HEK293 (cell line): ENCODE measurements around the gene YOD1.

Experiments
- BCL11A ChIP-seq: fragments of 450-650 bp; formaldehyde crosslinking; IDR thresholded peaks from 2 replicates; pipeline ENCODE4 v1.5.1; 2016; ENCODE audit warnings: low read depth, missing biosample characterization, missing genetic modification characterization
- SETDB1 ChIP-seq: IDR thresholded peaks from one replicate; pipeline ENCODE4 v1.6.1; 2017; ENCODE audit warnings: mild to moderate bottlenecking, low read length, moderate library complexity, mixed read lengths; ENCODE audit not compliant: insufficient read length
- ZBTB20 ChIP-seq: fragments of 450-650 bp; formaldehyde crosslinking; IDR thresholded peaks from 2 replicates; pipeline ENCODE4 v1.5.1; 2016; ENCODE audit warnings: missing biosample characterization, missing genetic modification characterization
- ZBTB21 ChIP-seq: fragments of 450-650 bp; formaldehyde crosslinking; IDR thresholded peaks from 2 replicates; pipeline ENCODE4 v1.5.1; 2017; ENCODE audit warnings: missing biosample characterization, missing genetic modification characterization
- ZBTB8A ChIP-seq: fragments of 450-650 bp; formaldehyde crosslinking; IDR thresholded peaks from 2 replicates; pipeline ENCODE4 v1.5.1; 2016; ENCODE audit warnings: missing biosample characterization, missing genetic modification characterization
- ZNF184 ChIP-seq: fragments of 450-650 bp; IDR thresholded peaks from 2 replicates; pipeline ENCODE4 v1.5.1; 2018; ENCODE audit warnings: missing biosample characterization, mild to moderate bottlenecking, missing genetic modification characterization
- ZNF266 ChIP-seq: fragments of 450-650 bp; formaldehyde crosslinking; IDR thresholded peaks from 2 replicates; pipeline ENCODE4 v1.5.1; 2016; ENCODE audit warnings: missing biosample characterization, missing genetic modification characterization, low read depth
- ZNF404 ChIP-seq: fragments of 450-650 bp; formaldehyde crosslinking; IDR thresholded peaks from 2 replicates; pipeline ENCODE4 v1.5.1; 2017; ENCODE audit warnings: missing biosample characterization, missing genetic modification characterization
- ZNF48 ChIP-seq: fragments of 450-650 bp; formaldehyde crosslinking; IDR thresholded peaks from 2 replicates; pipeline ENCODE4 v1.5.1; 2016; ENCODE audit warnings: missing biosample characterization, missing genetic modification characterization
- ZNF510 ChIP-seq: fragments of 450-650 bp; formaldehyde crosslinking; IDR thresholded peaks from 2 replicates; pipeline ENCODE4 v1.5.1; 2018; ENCODE audit warnings: mild to moderate bottlenecking, missing genetic modification characterization, missing biosample characterization; ENCODE audit not compliant: insufficient replicate concordance
- TF ChIP-seq, protein P1 (sequence below): fragments of 450-650 bp; formaldehyde crosslinking; IDR thresholded peaks from 2 replicates; pipeline ENCODE4 v1.5.1; 2016; ENCODE audit warnings: missing biosample characterization, missing genetic modification characterization
- TF ChIP-seq, protein P2 (sequence below): fragments of 450-650 bp; formaldehyde crosslinking; IDR thresholded peaks from 2 replicates; pipeline ENCODE4 v1.5.1; 2016; ENCODE audit warnings: missing biosample characterization, missing genetic modification characterization
- TF ChIP-seq, protein P3 (sequence below): fragments of 450-650 bp; formaldehyde crosslinking; IDR thresholded peaks from 2 replicates; pipeline ENCODE4 v1.5.1; 2016; ENCODE audit warnings: missing biosample characterization, missing genetic modification characterization

DNA sequence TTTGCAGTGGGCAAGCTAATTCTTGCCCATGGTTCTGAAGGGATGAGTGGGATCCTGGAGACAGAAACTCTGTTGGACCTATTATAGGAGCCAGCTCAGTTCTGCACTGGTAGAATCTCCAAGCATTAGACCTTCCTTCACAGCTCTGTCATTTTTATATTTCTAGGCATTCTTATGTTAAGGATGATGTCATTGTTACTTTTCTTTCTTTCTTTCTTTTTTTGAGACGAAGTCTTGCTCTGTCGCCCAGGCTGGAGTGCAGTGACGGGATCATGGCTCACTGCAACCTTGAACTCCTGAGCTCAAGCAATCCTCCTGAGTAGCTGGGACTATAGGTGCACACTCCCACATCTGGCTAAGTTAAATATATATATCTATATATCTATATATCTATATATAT lies 9.6 kb upstream of the YOD1 start:
- TF ChIP-seq, protein P1, sequence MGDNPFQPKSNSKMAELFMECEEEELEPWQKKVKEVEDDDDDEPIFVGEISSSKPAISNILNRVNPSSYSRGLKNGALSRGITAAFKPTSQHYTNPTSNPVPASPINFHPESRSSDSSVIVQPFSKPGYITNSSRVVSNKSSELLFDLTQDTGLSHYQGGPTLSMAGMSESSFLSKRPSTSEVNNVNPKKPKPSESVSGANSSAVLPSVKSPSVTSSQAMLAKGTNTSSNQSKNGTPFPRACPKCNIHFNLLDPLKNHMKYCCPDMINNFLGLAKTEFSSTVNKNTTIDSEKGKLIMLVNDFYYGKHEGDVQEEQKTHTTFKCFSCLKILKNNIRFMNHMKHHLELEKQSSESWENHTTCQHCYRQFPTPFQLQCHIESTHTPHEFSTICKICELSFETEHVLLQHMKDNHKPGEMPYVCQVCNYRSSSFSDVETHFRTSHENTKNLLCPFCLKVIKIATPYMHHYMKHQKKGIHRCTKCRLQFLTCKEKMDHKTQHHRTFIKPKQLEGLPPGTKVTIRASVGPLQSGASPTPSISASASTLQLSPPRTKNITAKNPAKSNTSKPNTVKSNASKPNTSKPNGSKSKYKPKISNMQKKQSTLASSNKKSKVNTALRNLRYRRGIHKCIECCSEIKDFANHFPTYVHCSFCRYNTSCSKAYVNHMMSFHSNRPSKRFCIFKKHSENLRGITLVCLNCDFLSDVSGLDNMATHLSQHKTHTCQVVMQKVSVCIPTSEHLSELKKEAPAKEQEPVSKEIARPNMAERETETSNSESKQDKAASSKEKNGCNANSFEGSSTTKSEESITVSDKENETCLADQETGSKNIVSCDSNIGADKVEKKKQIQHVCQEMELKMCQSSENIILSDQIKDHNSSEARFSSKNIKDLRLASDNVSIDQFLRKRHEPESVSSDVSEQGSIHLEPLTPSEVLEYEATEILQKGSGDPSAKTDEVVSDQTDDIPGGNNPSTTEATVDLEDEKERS (tag by site-specific recombination) = no peak
- TF ChIP-seq ZBTB21 (tag by site-specific recombination) = no peak
- no peak for TF ChIP-seq SETDB1
- TF ChIP-seq, protein P2, sequence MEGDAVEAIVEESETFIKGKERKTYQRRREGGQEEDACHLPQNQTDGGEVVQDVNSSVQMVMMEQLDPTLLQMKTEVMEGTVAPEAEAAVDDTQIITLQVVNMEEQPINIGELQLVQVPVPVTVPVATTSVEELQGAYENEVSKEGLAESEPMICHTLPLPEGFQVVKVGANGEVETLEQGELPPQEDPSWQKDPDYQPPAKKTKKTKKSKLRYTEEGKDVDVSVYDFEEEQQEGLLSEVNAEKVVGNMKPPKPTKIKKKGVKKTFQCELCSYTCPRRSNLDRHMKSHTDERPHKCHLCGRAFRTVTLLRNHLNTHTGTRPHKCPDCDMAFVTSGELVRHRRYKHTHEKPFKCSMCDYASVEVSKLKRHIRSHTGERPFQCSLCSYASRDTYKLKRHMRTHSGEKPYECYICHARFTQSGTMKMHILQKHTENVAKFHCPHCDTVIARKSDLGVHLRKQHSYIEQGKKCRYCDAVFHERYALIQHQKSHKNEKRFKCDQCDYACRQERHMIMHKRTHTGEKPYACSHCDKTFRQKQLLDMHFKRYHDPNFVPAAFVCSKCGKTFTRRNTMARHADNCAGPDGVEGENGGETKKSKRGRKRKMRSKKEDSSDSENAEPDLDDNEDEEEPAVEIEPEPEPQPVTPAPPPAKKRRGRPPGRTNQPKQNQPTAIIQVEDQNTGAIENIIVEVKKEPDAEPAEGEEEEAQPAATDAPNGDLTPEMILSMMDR (tag by site-specific recombination) = no peak
- TF ChIP-seq ZNF510 (tag by site-specific recombination) = no peak
- TF ChIP-seq ZNF404 = no peak
- no peak for TF ChIP-seq ZNF48 (tag by site-specific recombination)
- TF ChIP-seq ZBTB8A (tag by site-specific recombination) = no peak
- no peak for TF ChIP-seq ZNF184
- no peak for TF ChIP-seq ZNF266 (tag by site-specific recombination)
- TF ChIP-seq ZBTB20 (tag by site-specific recombination) = no peak
- TF ChIP-seq, protein P3, sequence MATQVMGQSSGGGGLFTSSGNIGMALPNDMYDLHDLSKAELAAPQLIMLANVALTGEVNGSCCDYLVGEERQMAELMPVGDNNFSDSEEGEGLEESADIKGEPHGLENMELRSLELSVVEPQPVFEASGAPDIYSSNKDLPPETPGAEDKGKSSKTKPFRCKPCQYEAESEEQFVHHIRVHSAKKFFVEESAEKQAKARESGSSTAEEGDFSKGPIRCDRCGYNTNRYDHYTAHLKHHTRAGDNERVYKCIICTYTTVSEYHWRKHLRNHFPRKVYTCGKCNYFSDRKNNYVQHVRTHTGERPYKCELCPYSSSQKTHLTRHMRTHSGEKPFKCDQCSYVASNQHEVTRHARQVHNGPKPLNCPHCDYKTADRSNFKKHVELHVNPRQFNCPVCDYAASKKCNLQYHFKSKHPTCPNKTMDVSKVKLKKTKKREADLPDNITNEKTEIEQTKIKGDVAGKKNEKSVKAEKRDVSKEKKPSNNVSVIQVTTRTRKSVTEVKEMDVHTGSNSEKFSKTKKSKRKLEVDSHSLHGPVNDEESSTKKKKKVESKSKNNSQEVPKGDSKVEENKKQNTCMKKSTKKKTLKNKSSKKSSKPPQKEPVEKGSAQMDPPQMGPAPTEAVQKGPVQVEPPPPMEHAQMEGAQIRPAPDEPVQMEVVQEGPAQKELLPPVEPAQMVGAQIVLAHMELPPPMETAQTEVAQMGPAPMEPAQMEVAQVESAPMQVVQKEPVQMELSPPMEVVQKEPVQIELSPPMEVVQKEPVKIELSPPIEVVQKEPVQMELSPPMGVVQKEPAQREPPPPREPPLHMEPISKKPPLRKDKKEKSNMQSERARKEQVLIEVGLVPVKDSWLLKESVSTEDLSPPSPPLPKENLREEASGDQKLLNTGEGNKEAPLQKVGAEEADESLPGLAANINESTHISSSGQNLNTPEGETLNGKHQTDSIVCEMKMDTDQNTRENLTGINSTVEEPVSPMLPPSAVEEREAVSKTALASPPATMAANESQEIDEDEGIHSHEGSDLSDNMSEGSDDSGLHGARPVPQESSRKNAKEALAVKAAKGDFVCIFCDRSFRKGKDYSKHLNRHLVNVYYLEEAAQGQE (tag by site-specific recombination) = no peak
- no peak for TF ChIP-seq BCL11A (tag by site-specific recombination)
